GM19372 (cell line): Measurements from ENCODE around the gene SENP1.
"Not testable (repeated sequence)": the region's sequence is repeated elsewhere in the genome, so short reads cannot be mapped to it uniquely, and the experiment has no call there.

Experiments used
- ATAC-seq: cut with Tn5 transposase; IDR thresholded peaks from one replicate; pipeline ENCODE4 v1.9.1; 2021; ENCODE audit warnings: mild to moderate bottlenecking, low read depth, moderate library complexity; ENCODE audit not compliant: unreplicated experiment

The SENP1 gene

GRCh38 chr12:48115957-48116356 is 10.1 kb upstream of the SENP1 start:
- ATAC-seq: no peak

GRCh38 chr12:48111312-48111693 is 5.4 kb upstream of the SENP1 start:
- not testable (repeated sequence) for ATAC-seq

- ATAC-seq: no peak
Measured at GRCh38 chr12:48110691-48111311, 4.9 kb upstream of the SENP1 start.

- ATAC-seq: no peak
Measured at GRCh38 chr12:48109424-48109823, 3.5 kb upstream of the SENP1 start.

- no peak for ATAC-seq
Measured at GRCh38 chr12:48106681-48107613, 1.1 kb upstream of the SENP1 start.

GRCh38 chr12:48105321-48105866 is 485 bp downstream of the SENP1 start:
- no peak for ATAC-seq

GRCh38 chr12:48104531-48104930 is 1.3 kb downstream of the SENP1 start:
- ATAC-seq: no peak

- ATAC-seq: no peak
Measured at GRCh38 chr12:48092611-48093010, 13.3 kb downstream of the SENP1 start.

GRCh38 chr12:48086327-48086726 is 19.6 kb downstream of the SENP1 start:
- no peak for ATAC-seq

GRCh38 chr12:48084841-48085460 is 20.9 kb downstream of the SENP1 start:
- ATAC-seq: no peak

GRCh38 chr12:48084066-48084465 is 21.8 kb downstream of the SENP1 start:
- no peak for ATAC-seq

GRCh38 chr12:48080821-48081220 is 25.1 kb downstream of the SENP1 start:
- no peak for ATAC-seq

- ATAC-seq: no peak
Measured at GRCh38 chr12:48080285-48080684, 25.6 kb downstream of the SENP1 start.

- no peak for ATAC-seq
Measured at GRCh38 chr12:48078901-48079300, 27.0 kb downstream of the SENP1 start.

- no peak for ATAC-seq
Measured at GRCh38 chr12:48077111-48077510, 28.8 kb downstream of the SENP1 start.

- no peak for ATAC-seq
Measured at GRCh38 chr12:48075832-48076231, 30.0 kb downstream of the SENP1 start.

- no peak for ATAC-seq
Measured at GRCh38 chr12:48074266-48074665, 31.6 kb downstream of the SENP1 start.

GRCh38 chr12:48072266-48072665 is 33.6 kb downstream of the SENP1 start:
- ATAC-seq: no peak

- no peak for ATAC-seq
Measured at GRCh38 chr12:48071808-48072207, 34.1 kb downstream of the SENP1 start.

- ATAC-seq: no peak
Measured at GRCh38 chr12:48070731-48071130, 35.1 kb downstream of the SENP1 start.

GRCh38 chr12:48070033-48070432 is 35.8 kb downstream of the SENP1 start:
- no peak for ATAC-seq
